GM18873 (cell line): Measurements from ENCODE around the gene TENM3.

Source experiments
- ATAC-seq: cut with Tn5 transposase; IDR thresholded peaks from one replicate; pipeline ENCODE4 v1.9.1; 2021; ENCODE audit warnings: mild to moderate bottlenecking, moderate library complexity, moderate number of reproducible peaks; ENCODE audit not compliant: unreplicated experiment, low FRiP score

Gene TENM3

GRCh38 chr4:182583703-182584415, 340.7 kb downstream of the TENM3 start:
- ATAC-seq, result no peak

- ATAC-seq, result no peak
Measured at GRCh38 chr4:182585321-182585720, 342.1 kb downstream of the TENM3 start.

- ATAC-seq, result no peak
Measured at GRCh38 chr4:182589100-182589499, 345.9 kb downstream of the TENM3 start.

- ATAC-seq, result no peak
Measured at GRCh38 chr4:182593402-182593801, 350.2 kb downstream of the TENM3 start.

- ATAC-seq, result no peak
Measured at GRCh38 chr4:182593864-182594263, 350.7 kb downstream of the TENM3 start.

GRCh38 chr4:182600093-182600492, 356.9 kb downstream of the TENM3 start:
- ATAC-seq, result no peak

GRCh38 chr4:182600856-182601255, 357.7 kb downstream of the TENM3 start:
- ATAC-seq, result no peak

- ATAC-seq, result no peak
Measured at GRCh38 chr4:182604161-182604622, 361.0 kb downstream of the TENM3 start.

GRCh38 chr4:182604953-182605352, 361.8 kb downstream of the TENM3 start:
- no peak for ATAC-seq

- ATAC-seq, result no peak
Measured at GRCh38 chr4:182608525-182608924, 365.3 kb downstream of the TENM3 start.

GRCh38 chr4:182616476-182616875, 373.3 kb downstream of the TENM3 start:
- ATAC-seq, result no peak

- no peak for ATAC-seq
Measured at GRCh38 chr4:182619660-182620059, 376.5 kb downstream of the TENM3 start.

GRCh38 chr4:182620111-182620980, 377.1 kb downstream of the TENM3 start:
- ATAC-seq, result no peak

- ATAC-seq, result no peak
Measured at GRCh38 chr4:182624281-182624680, 381.1 kb downstream of the TENM3 start.

- ATAC-seq, result no peak
Measured at GRCh38 chr4:182625193-182625592, 382.0 kb downstream of the TENM3 start.

GRCh38 chr4:182627996-182628395, 384.8 kb downstream of the TENM3 start:
- no peak for ATAC-seq

- ATAC-seq, result no peak
Measured at GRCh38 chr4:182628544-182628943, 385.3 kb downstream of the TENM3 start.

- no peak for ATAC-seq
Measured at GRCh38 chr4:182629096-182629495, 385.9 kb downstream of the TENM3 start.

- ATAC-seq, result no peak
Measured at GRCh38 chr4:182640491-182640890, 397.3 kb downstream of the TENM3 start.

- ATAC-seq, result no peak
Measured at GRCh38 chr4:182640932-182641331, 397.7 kb downstream of the TENM3 start.

- ATAC-seq, result no peak
Measured at GRCh38 chr4:182642831-182643230, 399.6 kb downstream of the TENM3 start.
